Measurements from ENCODE around the gene TLL2. TPM values are rescaled to one million over a fixed set of nuclear protein-coding genes. Genes with fewer than 3 reads are reported as not detected.

Gene TLL2
- total RNA-seq, 1 experiment from 2014 or later = 9.1 TPM

- TF ChIP-seq ZNF532 (CRISPR knock-in tag; IDR thresholded peaks at IDR 0.05; ENCODE audit: borderline replicate concordance) (no peak), FOXJ3 (CRISPR knock-in tag; IDR thresholded peaks at IDR 0.05; ENCODE audit: borderline replicate concordance) (no peak), SP1 (CRISPR knock-in tag; conservative IDR thresholded peaks at IDR 0.05) (no peak), JUN (CRISPR knock-in tag; IDR thresholded peaks at IDR 0.05) (no peak)
- TF ChIP-seq, protein P1, sequence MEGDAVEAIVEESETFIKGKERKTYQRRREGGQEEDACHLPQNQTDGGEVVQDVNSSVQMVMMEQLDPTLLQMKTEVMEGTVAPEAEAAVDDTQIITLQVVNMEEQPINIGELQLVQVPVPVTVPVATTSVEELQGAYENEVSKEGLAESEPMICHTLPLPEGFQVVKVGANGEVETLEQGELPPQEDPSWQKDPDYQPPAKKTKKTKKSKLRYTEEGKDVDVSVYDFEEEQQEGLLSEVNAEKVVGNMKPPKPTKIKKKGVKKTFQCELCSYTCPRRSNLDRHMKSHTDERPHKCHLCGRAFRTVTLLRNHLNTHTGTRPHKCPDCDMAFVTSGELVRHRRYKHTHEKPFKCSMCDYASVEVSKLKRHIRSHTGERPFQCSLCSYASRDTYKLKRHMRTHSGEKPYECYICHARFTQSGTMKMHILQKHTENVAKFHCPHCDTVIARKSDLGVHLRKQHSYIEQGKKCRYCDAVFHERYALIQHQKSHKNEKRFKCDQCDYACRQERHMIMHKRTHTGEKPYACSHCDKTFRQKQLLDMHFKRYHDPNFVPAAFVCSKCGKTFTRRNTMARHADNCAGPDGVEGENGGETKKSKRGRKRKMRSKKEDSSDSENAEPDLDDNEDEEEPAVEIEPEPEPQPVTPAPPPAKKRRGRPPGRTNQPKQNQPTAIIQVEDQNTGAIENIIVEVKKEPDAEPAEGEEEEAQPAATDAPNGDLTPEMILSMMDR (IDR thresholded peaks at IDR 0.05) = no peak
Measured at GRCh38 chr10:96402417-96403305, 111.1 kb downstream of the TLL2 start (continued).

- no peaks in the 10 kb centered on the region for H3K9me3 Mint-ChIP-seq
- H3K27ac Mint-ChIP-seq = no peak overlapping the region
- no peaks in the 10 kb centered on the region for H3K27me3 Mint-ChIP-seq (ENCODE audit: low read depth)
- ATAC-seq = no peak
- peaks cover 38% of the 10 kb centered on the region for H3K4me1 Mint-ChIP-seq
- TF ChIP-seq KAT7 (CRISPR knock-in tag; IDR thresholded peaks at IDR 0.05; ENCODE audit: borderline replicate concordance) = no peak
- peak; percentile 74 for TF ChIP-seq PRDM15 (CRISPR knock-in tag; IDR thresholded peaks at IDR 0.05)
- no peak for DNase-seq (ENCODE audit: low spot score)
- H3K36me3 Mint-ChIP-seq = no peaks in the 10 kb centered on the region
- POLR2A ChIA-PET = no interaction called here
- CTCF ChIA-PET = interaction anchor here (0.8 to 1.9 kb wide), 7 partner anchors 21 to 113 kb away, joined by 3 to 6 read pairs (median 4); partner anchors contain the start of gene TLL2
- no peak overlapping the region for H3K4me3 Mint-ChIP-seq
Measured at GRCh38 chr10:96401036-96401435, 112.7 kb downstream of the TLL2 start.

- no peaks in the 10 kb centered on the region for H3K36me3 Mint-ChIP-seq
- H3K4me1 Mint-ChIP-seq = peaks cover 38% of the 10 kb centered on the region
- POLR2A ChIA-PET = no interaction called here
- DNase-seq (ENCODE audit: low spot score) (no peak), ATAC-seq (no peak)
- no peak overlapping the region for H3K27ac Mint-ChIP-seq
- CTCF ChIA-PET = interaction anchor here (1.0 to 1.5 kb wide), 3 partner anchors 22 to 113 kb away, joined by 3 to 6 read pairs (median 3); partner anchors contain the start of gene TLL2
- H3K4me3 Mint-ChIP-seq = no peak overlapping the region
- H3K9me3 Mint-ChIP-seq = no peaks in the 10 kb centered on the region
- no peaks in the 10 kb centered on the region for H3K27me3 Mint-ChIP-seq (ENCODE audit: low read depth)
- TF ChIP-seq GABPB1 (CRISPR knock-in tag; IDR thresholded peaks at IDR 0.05) (no peak), ELF4 (CRISPR knock-in tag; IDR thresholded peaks at IDR 0.05; ENCODE audit: low read depth) (no peak), MLX (CRISPR knock-in tag; IDR thresholded peaks at IDR 0.05) (no peak), SOX15 (CRISPR knock-in tag; IDR thresholded peaks at IDR 0.05) (no peak), ZNF317 (CRISPR knock-in tag; IDR thresholded peaks at IDR 0.05; ENCODE audit: borderline replicate concordance, low read depth) (no peak), NR3C1 (CRISPR knock-in tag; conservative IDR thresholded peaks at IDR 0.05; ENCODE audit: low read depth) (no peak), MAX (CRISPR knock-in tag; IDR thresholded peaks at IDR 0.05) (no peak)
- TF ChIP-seq, protein P2, sequence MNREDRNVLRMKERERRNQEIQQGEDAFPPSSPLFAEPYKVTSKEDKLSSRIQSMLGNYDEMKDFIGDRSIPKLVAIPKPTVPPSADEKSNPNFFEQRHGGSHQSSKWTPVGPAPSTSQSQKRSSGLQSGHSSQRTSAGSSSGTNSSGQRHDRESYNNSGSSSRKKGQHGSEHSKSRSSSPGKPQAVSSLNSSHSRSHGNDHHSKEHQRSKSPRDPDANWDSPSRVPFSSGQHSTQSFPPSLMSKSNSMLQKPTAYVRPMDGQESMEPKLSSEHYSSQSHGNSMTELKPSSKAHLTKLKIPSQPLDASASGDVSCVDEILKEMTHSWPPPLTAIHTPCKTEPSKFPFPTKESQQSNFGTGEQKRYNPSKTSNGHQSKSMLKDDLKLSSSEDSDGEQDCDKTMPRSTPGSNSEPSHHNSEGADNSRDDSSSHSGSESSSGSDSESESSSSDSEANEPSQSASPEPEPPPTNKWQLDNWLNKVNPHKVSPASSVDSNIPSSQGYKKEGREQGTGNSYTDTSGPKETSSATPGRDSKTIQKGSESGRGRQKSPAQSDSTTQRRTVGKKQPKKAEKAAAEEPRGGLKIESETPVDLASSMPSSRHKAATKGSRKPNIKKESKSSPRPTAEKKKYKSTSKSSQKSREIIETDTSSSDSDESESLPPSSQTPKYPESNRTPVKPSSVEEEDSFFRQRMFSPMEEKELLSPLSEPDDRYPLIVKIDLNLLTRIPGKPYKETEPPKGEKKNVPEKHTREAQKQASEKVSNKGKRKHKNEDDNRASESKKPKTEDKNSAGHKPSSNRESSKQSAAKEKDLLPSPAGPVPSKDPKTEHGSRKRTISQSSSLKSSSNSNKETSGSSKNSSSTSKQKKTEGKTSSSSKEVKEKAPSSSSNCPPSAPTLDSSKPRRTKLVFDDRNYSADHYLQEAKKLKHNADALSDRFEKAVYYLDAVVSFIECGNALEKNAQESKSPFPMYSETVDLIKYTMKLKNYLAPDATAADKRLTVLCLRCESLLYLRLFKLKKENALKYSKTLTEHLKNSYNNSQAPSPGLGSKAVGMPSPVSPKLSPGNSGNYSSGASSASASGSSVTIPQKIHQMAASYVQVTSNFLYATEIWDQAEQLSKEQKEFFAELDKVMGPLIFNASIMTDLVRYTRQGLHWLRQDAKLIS (CRISPR knock-in tag; IDR thresholded peaks at IDR 0.05; ENCODE audit: borderline replicate concordance) = no peak
- TF ChIP-seq, protein P3, sequence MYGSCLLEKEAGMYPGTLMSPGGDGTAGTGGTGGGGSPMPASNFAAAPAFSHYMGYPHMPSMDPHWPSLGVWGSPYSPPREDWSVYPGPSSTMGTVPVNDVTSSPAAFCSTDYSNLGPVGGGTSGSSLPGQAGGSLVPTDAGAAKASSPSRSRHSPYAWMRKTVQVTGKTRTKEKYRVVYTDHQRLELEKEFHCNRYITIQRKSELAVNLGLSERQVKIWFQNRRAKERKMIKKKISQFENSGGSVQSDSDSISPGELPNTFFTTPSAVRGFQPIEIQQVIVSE (CRISPR knock-in tag; IDR thresholded peaks at IDR 0.05; ENCODE audit: borderline replicate concordance) = no peak
Measured at GRCh38 chr10:96400465-96400864, 113.3 kb downstream of the TLL2 start.

Data from WTC11 (cell line).